SKM-1 treated with dmso at 0.1 percent for 144 hours (cell line): ENCODE data around the gene SNRNP25.
"Not testable (repeated sequence)": the region's sequence is repeated elsewhere in the genome, so short reads cannot be mapped to it uniquely, and the experiment has no call there.

Experiments
- DNase-seq: peaks from one replicate; lab custom pipeline; 2025; ENCODE audit not compliant: unreplicated experiment; lab: John Stamatoyannopoulos, UW

Gene SNRNP25

GRCh38 chr16:41439-42068 is 12.1 kb upstream of the SNRNP25 start:
- no peak for DNase-seq

DNA sequence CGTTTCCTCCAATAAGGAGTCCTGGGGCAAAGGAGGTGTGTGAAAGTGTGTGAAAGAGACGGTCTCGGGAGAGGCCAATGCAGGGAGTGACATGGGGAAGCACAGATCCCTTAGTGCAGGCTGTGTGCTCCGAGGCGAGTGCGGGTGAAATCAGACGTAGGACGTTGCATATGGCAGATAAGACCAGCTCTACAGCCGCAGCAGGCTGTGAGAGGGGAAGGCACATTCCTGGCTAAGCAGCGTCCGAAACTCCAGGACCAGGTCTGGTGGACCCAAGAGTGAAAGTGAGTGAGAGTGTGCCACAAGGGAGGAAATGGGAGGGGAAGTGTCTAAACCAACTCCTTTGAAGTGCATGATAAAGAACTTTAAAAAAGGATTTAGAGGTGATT is 11.6 kb upstream of the SNRNP25 start:
- no peak for DNase-seq

GRCh38 chr16:42691-43090 is 10.9 kb upstream of the SNRNP25 start:
- DNase-seq, result no peak

- DNase-seq, result no peak
These were observed 10.3 kb upstream of the SNRNP25 start for GRCh38 chr16:43294-43693.

- DNase-seq, result no peak
These were observed 9.0 kb upstream of the SNRNP25 start for GRCh38 chr16:44655-45054.

GRCh38 chr16:45454-45853 is 8.2 kb upstream of the SNRNP25 start:
- DNase-seq, result no peak

DNA sequence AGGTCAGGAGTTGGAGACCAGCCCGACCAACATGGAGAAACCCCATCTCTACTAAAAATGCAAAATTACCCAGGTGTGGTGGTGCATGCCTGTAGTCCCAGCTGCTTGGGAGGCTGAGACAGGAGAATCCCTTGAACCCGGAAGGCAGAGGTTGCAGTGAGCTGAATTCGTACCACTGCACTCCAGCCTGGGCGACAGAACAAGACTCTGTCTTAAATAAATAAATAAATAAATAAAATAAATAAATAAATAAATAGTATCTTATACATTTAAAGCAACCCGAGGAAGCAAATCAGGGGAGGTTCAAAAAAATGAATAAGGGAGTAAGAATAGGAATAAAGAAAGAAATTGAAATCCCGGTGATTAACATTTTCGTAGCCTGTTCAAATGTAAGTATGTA is 7.1 kb upstream of the SNRNP25 start:
- not testable (repeated sequence) for DNase-seq

GRCh38 chr16:47234-47633 is 6.4 kb upstream of the SNRNP25 start:
- DNase-seq, result no peak

GRCh38 chr16:50769-51591 is 2.6 kb upstream of the SNRNP25 start:
- DNase-seq, result no peak

- DNase-seq, result no peak
These were observed 581 bp downstream of the SNRNP25 start for GRCh38 chr16:54237-54581.

- DNase-seq, result no peak
These were observed 2.0 kb downstream of the SNRNP25 start for GRCh38 chr16:55571-56136.

DNA sequence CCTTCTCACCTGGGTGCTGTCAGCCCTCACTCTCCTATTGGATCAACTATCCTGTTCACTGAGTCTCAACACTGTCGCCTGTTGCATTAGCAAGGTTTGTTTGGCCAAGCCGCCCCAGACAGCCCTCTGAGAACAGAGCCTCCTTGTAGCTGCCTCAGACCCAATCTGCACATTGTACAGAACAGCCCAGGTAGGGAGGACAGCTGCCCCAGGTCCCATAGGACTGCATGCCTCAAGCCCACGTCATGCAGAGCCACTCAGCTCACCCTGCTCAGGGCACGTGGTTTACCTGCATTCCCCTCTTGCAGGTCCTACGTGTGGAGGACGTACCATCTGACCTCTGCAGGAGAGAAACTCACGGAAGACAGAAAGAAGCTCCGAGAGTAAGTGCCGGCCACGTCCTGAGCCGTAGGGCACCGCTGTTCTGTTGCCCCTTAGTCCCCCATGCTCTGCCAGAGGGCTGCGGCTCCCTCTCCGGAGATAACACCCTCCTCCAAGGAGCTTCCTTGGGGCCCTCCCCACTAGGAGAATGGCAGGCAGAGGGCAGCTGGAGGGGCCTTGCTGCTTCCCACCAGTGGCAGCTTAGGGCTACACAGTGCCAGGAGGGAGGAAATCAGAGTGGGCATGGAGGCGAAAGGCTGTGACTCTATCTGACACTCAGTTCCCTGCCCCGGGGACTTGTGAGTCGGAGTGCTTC is 2.8 kb downstream of the SNRNP25 start:
- DNase-seq, result no peak

GRCh38 chr16:57711-58110 is 4.1 kb downstream of the SNRNP25 start:
- no peak for DNase-seq

GRCh38 chr16:58491-59439 is 5.1 kb downstream of the SNRNP25 start:
- DNase-seq, result no peak

GRCh38 chr16:59440-60059 is 5.9 kb downstream of the SNRNP25 start:
- DNase-seq, result no peak

- DNase-seq, result no peak
These were observed 6.5 kb downstream of the SNRNP25 start for GRCh38 chr16:60166-60565.

DNA sequence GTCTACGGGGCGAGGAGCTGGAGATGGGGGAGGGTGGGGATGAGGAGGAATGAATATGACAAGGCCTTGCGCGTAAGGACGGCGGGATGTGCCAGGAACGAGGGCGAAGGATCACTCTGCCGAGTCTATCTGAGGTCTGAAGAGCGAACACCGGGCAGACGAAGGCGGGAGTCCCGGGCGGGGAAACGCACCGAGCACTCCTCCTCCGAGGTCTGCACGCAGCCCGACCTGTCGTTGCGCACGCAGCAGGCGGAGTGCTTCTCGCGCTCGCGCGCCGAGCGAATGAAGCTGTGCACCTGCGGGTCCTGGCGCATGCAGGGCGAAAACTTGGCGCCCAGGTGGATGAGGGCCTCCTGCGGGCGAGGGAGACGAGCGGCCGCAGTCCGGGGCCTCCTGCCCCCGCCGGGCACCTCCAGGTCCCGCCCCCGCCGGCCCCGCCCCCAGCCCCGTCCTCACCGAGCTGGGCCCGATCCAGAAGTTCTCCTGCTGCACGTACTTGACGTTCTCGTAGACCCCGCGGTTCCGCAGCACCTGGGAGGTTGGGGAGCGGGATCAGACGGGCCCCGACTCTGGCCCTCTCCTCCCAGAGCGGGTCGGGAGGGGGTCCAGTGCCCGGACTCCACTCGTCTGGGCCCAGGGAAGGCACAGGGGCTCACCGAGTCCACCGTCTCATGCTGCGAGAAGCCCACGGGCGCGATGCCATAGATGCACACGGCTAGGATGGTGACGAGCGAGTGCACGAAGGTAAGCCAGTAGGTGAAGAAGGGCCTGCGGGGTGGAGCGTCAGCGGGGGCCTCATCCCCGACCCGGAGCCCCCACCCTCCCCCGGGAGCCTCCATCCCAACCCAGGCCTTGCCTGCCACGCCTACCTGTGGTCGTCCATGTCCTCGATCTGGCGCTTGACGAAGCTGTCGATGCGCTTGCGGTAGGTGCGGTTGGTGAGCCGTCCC is 7.6 kb downstream of the SNRNP25 start:
- DNase-seq, result no peak

GRCh38 chr16:61879-62281 is 8.3 kb downstream of the SNRNP25 start:
- no peak for DNase-seq

- DNase-seq, result no peak
These were observed 8.8 kb downstream of the SNRNP25 start for GRCh38 chr16:62283-62967.
